Stomach (tissue), 9 donors: ENCODE results near the gene PPM1E. TPM values are rescaled to one million over a fixed set of nuclear protein-coding genes. Genes with fewer than 3 reads are reported as not detected.

Experiments
- DNase-seq, 2 donors: peaks; one replicate each; pipeline versions ENCODE4 v3.0.0 to v3.0.0-alpha.2; 2013 to 2019
- H3K27ac ChIP-seq, 5 donors: fragments of 200-600 bp in 4 of 5; sonication (generic) in 4 of 5; one replicate each; pipeline ENCODE4 v1.5.1; 2013 to 2019; ENCODE audit warnings: mild to moderate bottlenecking in 1 of 5, moderate library complexity in 1 of 5
- H3K27me3 ChIP-seq, 3 donors: fragments of 200-600 bp; sonication (generic); one replicate each; pipeline ENCODE4 v1.5.1; 2017 to 2019; ENCODE audit warnings: mixed run types in 1 of 3
- H3K36me3 ChIP-seq, 4 donors: fragments of 200-600 bp; sonication (generic); 1 replicate in 3 of 4; 2 replicates in 1 of 4; pipeline ENCODE4 v1.5.1; 2016 to 2019
- H3K4me1 ChIP-seq, 4 donors: fragments of 200-600 bp; sonication (generic); one replicate each; pipeline ENCODE4 v1.5.1; 2016 to 2019
- H3K4me3 ChIP-seq, 4 donors: fragments of 200-600 bp; sonication (generic) in 3 of 4; one replicate each; pipeline ENCODE4 v1.5.1; 2016 to 2019; ENCODE audit warnings: mild to moderate bottlenecking in 1 of 4
- H3K9me3 ChIP-seq, 4 donors: fragments of 200-600 bp; sonication (generic); one replicate each; pipeline ENCODE4 v1.5.1; 2016 to 2019
- EP300 ChIP-seq: sonication (generic); formaldehyde crosslinking; IDR thresholded peaks from one replicate; pipeline ENCODE4 v1.6.1; 2017; ENCODE audit warnings: antibody characterized with exemption
- POLR2A ChIP-seq, 4 donors: fragments of 450-650 bp; IDR thresholded peaks; one replicate each; pipeline ENCODE4 v1.6.1; 2016; ENCODE audit warnings: antibody characterized with exemption in 4 of 4, control low read depth in 2 of 4, mild to moderate bottlenecking in 1 of 4, moderate library complexity in 1 of 4
- POLR2AphosphoS5 ChIP-seq, 3 donors: sonication (generic); formaldehyde crosslinking; IDR thresholded peaks; one replicate each; pipeline ENCODE4 v1.6.1; 2016; ENCODE audit warnings: antibody characterized with exemption in 3 of 3
- WGBS, 5 donors: extraction: QIAGEN DNeasy Blood & Tissue Kit in 3 of 5; methylation state at CpG; one replicate each; pipeline versions ENCODE4 v1.1.5 to v1.1.7; 2013 to 2018; 5-methylcytosine and 5-hydroxymethylcytosine counted together
- intact Hi-C: fragments of 100-400 bp; cut with DNase I; formaldehyde crosslinking; loops from one replicate; pipeline ENCODE4 v1.15.1; 2023; ENCODE audit warnings: low total_unique reads
- polyA plus RNA-seq, 3 donors: library from polyadenylated mRNA; stranded (reverse); fragments of 200-250 nt; gene quantifications; one replicate each; pipeline ENCODE4 v1.2.3, GENCODE V29; 2013
- total RNA-seq, 5 donors: library from RNA; depleted of rRNA; stranded (reverse); fragments of >200 nt; gene quantifications; one replicate each; pipeline versions ENCODE4 v1.1.0 to v1.2.3, GENCODE V29; 2014 to 2016
- TF ChIP-seq, protein P1 (sequence below), 7 experiments: fragments of 450-650 bp in 4 of 7; fragments of 200-600 bp in 3 of 7; sonication (generic) in 3 of 7; IDR thresholded peaks; one replicate each; pipeline ENCODE4 v1.5.1; 2016 to 2019; ENCODE audit warnings: antibody characterized with exemption in 7 of 7, control low read depth in 2 of 7, mild to moderate bottlenecking in 1 of 7
- donor health status: healthy with polysubstance abuse.
- donor health status: Bipolar disorder and iron deficiency.
- donor health status: healthy.

Gene PPM1E
- total and polyA plus RNA-seq, 8 donors = 0.08 to 0.92 (median 0.15) TPM; not detected in 3

DNA sequence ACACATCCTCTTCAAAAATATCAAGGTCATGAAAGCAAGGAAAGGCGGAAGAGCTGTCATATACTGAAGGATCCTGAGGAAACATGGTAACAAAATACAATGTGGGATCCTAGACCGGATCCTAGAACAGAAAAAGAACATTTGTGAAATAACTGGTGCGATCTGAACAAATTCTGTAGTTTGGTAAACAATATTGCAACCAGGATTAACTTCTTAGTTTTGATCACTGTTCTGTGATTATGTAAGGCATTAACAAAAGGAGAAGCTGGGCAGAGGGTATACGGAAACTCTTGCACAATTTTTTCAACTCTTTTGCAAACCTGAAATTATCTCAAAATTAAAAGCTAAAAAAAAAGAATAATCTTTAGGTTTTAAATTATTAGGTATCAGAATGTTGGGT is 241.3 kb downstream of the PPM1E start:
- intact Hi-C loops = no loop called here
- 73 to 90% (median 80%) methylated on average over 4 of the region's 4 CpGs for WGBS, 5 donors
- peaks cover 8 to 50% (median 29%) of the 10 kb centered on the region in 4 donors for H3K36me3 ChIP-seq
- H3K27ac ChIP-seq = peak overlapping the region in 2 of 5 donors; percentile 6 to 11
- DNase-seq = no peak
- no peaks in the 10 kb centered on the region for H3K9me3 ChIP-seq
- no peak for TF ChIP-seq POLR2AphosphoS5 (IDR thresholded peaks at IDR 0.05)
- no peak for TF ChIP-seq EP300
- no peak for TF ChIP-seq POLR2A (IDR thresholded peaks at IDR 0.05)
- TF ChIP-seq, protein P1, sequence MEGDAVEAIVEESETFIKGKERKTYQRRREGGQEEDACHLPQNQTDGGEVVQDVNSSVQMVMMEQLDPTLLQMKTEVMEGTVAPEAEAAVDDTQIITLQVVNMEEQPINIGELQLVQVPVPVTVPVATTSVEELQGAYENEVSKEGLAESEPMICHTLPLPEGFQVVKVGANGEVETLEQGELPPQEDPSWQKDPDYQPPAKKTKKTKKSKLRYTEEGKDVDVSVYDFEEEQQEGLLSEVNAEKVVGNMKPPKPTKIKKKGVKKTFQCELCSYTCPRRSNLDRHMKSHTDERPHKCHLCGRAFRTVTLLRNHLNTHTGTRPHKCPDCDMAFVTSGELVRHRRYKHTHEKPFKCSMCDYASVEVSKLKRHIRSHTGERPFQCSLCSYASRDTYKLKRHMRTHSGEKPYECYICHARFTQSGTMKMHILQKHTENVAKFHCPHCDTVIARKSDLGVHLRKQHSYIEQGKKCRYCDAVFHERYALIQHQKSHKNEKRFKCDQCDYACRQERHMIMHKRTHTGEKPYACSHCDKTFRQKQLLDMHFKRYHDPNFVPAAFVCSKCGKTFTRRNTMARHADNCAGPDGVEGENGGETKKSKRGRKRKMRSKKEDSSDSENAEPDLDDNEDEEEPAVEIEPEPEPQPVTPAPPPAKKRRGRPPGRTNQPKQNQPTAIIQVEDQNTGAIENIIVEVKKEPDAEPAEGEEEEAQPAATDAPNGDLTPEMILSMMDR (IDR thresholded peaks at IDR 0.05) = no peak
- H3K4me3 ChIP-seq = no peak overlapping the region
- H3K27me3 ChIP-seq = no peaks in the 10 kb centered on the region
- peaks cover 0 to 33% (median 9%) of the 10 kb centered on the region in 4 donors for H3K4me1 ChIP-seq

DNA sequence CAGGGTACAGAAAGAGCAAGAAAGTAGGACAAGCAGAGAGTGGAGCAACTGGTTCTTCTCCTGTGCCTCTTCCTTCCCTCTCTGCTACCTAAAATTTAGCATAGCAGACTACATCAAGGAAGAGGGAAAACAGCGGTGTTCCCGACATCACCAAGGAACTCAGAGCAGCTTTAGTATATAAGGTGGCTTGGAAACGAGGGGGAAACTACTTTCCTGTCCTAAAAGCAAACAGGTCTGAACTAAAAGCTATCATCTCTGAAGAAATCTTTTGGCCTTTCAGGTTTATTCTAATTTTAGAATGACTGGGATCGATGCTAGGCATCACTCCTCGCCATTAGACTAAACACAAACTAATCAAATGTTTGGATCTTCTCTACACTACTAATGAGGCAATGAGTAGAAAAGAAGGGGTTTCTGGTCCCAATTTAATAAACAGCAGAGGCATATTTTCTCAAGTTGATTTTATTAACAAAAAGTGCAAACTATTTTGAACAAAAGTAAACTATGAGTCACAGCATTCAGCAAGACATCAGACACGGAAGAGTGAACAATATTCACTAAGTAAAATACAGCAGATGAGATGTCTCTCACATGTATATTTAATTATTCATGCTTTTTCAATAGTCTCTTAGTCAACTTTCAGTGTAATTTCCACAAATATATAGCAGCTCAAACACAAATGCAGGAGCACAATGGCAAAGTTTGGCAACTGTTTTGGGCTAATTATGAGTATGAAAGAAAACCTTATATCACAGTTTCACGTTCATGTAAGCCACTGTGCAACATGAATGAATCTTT is 242.3 kb downstream of the PPM1E start:
- Histone ChIP-seq H3K4me1 (peaks cover 0 to 31% (median 2%) of the 10 kb centered on the region in 4 donors), H3K27ac (peak overlapping the region in 2 of 5 donors; percentile 6 to 20), H3K27me3 (no peaks in the 10 kb centered on the region), H3K36me3 (peaks cover 8 to 50% (median 29%) of the 10 kb centered on the region in 4 donors), H3K4me3 (no peak overlapping the region), H3K9me3 (no peaks in the 10 kb centered on the region)
- WGBS, 5 donors = 69 to 80% (median 71%) methylated on average over 7 of the region's 7 CpGs
- intact Hi-C loops = no loop called here
- DNase-seq = no peak
- TF ChIP-seq EP300 (no peak), POLR2A (IDR thresholded peaks at IDR 0.05) (no peak), POLR2AphosphoS5 (IDR thresholded peaks at IDR 0.05) (no peak)
- TF ChIP-seq, protein P1 (IDR thresholded peaks at IDR 0.05) = no peak

DNA sequence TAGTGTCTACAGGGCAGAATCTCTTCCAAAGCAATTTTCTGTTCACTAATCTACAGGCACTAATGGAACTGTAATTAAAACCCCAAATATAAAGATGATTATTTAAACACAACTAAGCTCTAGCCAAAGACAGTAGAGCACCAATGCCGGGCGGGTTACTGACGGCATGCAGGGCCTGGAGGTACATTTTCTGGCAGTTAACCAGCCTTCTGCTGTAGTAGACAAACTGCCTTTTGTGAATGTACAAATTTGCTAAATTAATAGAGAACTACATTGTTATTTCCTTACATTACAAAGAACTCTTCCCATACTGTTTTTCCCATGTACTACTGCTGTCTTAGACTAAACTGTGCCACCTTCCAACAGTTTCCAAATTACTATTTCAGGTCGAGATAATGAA is 243.2 kb downstream of the PPM1E start:
- Histone ChIP-seq H3K27ac (no peak overlapping the region), H3K27me3 (no peaks in the 10 kb centered on the region), H3K4me1 (peaks cover 0 to 31% (median 0%) of the 10 kb centered on the region in 4 donors), H3K9me3 (no peaks in the 10 kb centered on the region), H3K4me3 (no peak overlapping the region), H3K36me3 (peaks cover 8 to 50% (median 29%) of the 10 kb centered on the region in 4 donors)
- TF ChIP-seq, protein P1 (IDR thresholded peaks at IDR 0.05) = no peak
- TF ChIP-seq EP300 = no peak
- TF ChIP-seq POLR2AphosphoS5 (IDR thresholded peaks at IDR 0.05) = no peak
- TF ChIP-seq POLR2A (IDR thresholded peaks at IDR 0.05) = no peak
- DNase-seq = no peak
- 77 to 94% (median 87%) methylated on average over 4 of the region's 4 CpGs for WGBS, 5 donors
- intact Hi-C loops = no loop called here

DNA sequence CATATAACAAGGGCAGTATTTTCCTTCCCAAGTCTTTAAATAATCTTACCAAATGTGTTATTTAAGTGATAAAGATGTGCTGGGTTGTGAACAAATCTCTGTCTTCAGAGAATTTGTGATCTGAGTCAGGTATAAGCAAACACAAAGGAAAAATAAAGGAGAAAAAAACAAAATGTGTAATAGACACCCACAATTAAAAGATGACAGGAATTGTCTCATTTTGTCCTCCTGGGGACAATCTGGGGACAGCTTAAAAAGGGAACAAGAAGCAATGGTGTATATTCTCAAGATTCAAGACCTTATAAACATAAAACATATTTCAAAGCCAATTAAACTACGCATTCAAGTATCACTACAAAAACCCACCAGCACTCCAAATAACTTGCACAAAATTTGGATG is 243.8 kb downstream of the PPM1E start:
- intact Hi-C loops = no loop called here
- Histone ChIP-seq H3K9me3 (no peaks in the 10 kb centered on the region), H3K4me1 (peaks cover 0 to 31% (median under 1%) of the 10 kb centered on the region in 4 donors), H3K27ac (no peak overlapping the region), H3K4me3 (no peak overlapping the region), H3K27me3 (no peaks in the 10 kb centered on the region), H3K36me3 (peaks cover 8 to 50% (median 29%) of the 10 kb centered on the region in 4 donors)
- 96 to 100% (median 97%) methylated on average over 1 of the region's 1 CpG for WGBS, 5 donors
- TF ChIP-seq, protein P1 (IDR thresholded peaks at IDR 0.05) = no peak
- TF ChIP-seq POLR2AphosphoS5 (IDR thresholded peaks at IDR 0.05) (no peak), POLR2A (IDR thresholded peaks at IDR 0.05) (no peak), EP300 (no peak)
- no peak for DNase-seq
